22Rv1 (cell line): ENCODE measurements around the gene SIGLEC7.

Source experiments
- ZFX ChIP-seq: fragments of 450-650 bp; IDR thresholded peaks from 2 replicates; pipeline ENCODE4 v1.6.1; 2017; ENCODE audit warnings: antibody characterized with exemption, borderline replicate concordance
- TF ChIP-seq, protein P1 (sequence below): fragments of 450-650 bp; IDR thresholded peaks from 2 replicates; pipeline ENCODE4 v1.5.1; 2017; ENCODE audit warnings: mild to moderate bottlenecking

- TF ChIP-seq, protein P1, sequence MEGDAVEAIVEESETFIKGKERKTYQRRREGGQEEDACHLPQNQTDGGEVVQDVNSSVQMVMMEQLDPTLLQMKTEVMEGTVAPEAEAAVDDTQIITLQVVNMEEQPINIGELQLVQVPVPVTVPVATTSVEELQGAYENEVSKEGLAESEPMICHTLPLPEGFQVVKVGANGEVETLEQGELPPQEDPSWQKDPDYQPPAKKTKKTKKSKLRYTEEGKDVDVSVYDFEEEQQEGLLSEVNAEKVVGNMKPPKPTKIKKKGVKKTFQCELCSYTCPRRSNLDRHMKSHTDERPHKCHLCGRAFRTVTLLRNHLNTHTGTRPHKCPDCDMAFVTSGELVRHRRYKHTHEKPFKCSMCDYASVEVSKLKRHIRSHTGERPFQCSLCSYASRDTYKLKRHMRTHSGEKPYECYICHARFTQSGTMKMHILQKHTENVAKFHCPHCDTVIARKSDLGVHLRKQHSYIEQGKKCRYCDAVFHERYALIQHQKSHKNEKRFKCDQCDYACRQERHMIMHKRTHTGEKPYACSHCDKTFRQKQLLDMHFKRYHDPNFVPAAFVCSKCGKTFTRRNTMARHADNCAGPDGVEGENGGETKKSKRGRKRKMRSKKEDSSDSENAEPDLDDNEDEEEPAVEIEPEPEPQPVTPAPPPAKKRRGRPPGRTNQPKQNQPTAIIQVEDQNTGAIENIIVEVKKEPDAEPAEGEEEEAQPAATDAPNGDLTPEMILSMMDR, result no peak
- no peak for TF ChIP-seq ZFX
These were observed 15.1 kb upstream of the SIGLEC7 start for GRCh38 chr19:51127032-51127431.
